Thoracic aorta (tissue), 2 donors: ENCODE measurements around the gene ZFP62. TPM values are rescaled to one million over a fixed set of nuclear protein-coding genes. Genes with fewer than 3 reads are reported as not detected.

Experiments used
- ATAC-seq: fragments of 150-250 bp; one replicate; pipeline ENCODE4 v1.8.0; 2017; ENCODE audit warnings: low read depth; ENCODE audit not compliant: insufficient number of reproducible peaks, low FRiP score
- DNase-seq: peaks from one replicate; pipeline ENCODE4 v3.0.0-alpha.2; 2020; ENCODE audit warnings: low spot score
- H3K27ac ChIP-seq, 2 donors: fragments of 200-600 bp; sonication (generic); 1 replicate in 1 of 2; 2 replicates in 1 of 2; pipeline ENCODE4 v1.5.1; 2016; ENCODE audit warnings: mild to moderate bottlenecking in 2 of 2, moderate library complexity in 2 of 2
- H3K27me3 ChIP-seq: fragments of 200-600 bp; sonication (generic); replicated peaks from 2 replicates; pipeline ENCODE4 v1.6.0; 2016; ENCODE audit warnings: mild to moderate bottlenecking; ENCODE audit not compliant: insufficient read depth
- H3K36me3 ChIP-seq: fragments of 200-600 bp; sonication (generic); one replicate; pipeline ENCODE4 v1.5.1; 2016
- H3K4me1 ChIP-seq, 2 donors: fragments of 200-600 bp; sonication (generic); 1 replicate in 1 of 2; 2 replicates in 1 of 2; pipeline versions ENCODE4 v1.5.1 to v1.6.0; 2016; ENCODE audit warnings: low read depth in 2 of 2, mild to moderate bottlenecking in 1 of 2; ENCODE audit not compliant: control insufficient read depth in 1 of 2
- H3K4me3 ChIP-seq: fragments of 200-600 bp; sonication (generic); 2 replicates; pipeline ENCODE4 v1.5.1; 2016; ENCODE audit warnings: mild to moderate bottlenecking
- H3K9me3 ChIP-seq: fragments of 200-600 bp; sonication (generic); 2 replicates; pipeline ENCODE4 v1.5.1; 2016
- total RNA-seq, 2 donors: library from RNA; depleted of rRNA; stranded (reverse); fragments of >200 nt; gene quantifications; one replicate each; pipeline versions ENCODE4 v1.1.0 to v1.2.3, GENCODE V29; 2016
- TF ChIP-seq, protein P1 (sequence below): fragments of 200-600 bp; sonication (generic); IDR thresholded peaks from one replicate; pipeline ENCODE4 v1.5.1; 2019; ENCODE audit warnings: antibody characterized with exemption

The ZFP62 gene
- total RNA-seq, 2 donors from 2014 or later = 12.2 to 19.0 TPM

DNA sequence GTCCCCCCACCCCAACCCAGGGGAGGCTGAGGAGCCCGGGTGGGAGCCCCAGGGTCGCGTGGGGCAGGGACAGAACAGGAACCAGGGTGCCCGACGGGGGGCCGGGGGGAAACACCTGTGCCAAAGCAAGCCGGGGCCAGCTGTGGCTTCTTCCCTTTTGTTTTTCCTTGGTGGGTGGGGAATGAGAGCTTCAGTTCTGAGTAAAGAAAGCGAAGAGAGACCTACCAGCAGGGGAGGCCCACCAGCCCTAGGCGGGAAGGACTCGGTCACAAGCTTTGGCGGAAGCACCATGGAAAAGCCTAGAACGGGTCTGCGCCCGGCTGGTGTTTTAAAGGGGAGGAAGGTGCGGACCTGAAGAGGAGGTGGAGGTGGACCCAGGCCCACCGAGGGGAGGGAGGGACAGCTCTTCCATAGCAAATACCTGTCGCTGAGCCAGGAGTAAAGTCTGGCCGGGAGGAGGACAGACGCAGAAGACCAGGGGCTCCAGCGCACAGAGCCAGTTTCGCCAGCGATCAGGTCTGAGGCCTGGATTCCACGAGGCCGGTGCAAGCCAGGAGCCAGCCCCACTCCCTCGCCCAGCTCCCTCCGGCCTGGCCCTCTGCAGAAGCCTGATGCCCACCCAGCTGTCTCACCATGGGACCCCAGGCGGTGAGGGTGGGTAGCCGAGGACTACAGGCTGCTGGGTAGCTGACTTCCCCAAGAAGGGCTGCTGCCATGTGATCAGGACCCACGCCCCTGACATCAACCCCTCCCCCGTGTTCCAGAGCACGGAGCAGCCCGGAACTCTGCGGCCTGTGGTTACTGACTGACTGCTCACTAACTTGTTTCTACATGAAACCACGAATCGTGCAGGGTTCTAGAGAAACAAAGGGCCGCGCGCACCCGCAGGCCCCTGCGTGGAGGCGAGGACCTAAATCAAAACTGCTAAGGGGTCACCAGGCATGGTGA is 57.6 kb downstream of the ZFP62 start:
- Histone ChIP-seq H3K9me3 (no peaks in the 10 kb centered on the region), H3K36me3 (no peaks in the 10 kb centered on the region), H3K27ac (peak overlapping the region; percentile 92 to 97), H3K4me3 (peak overlapping the region; percentile 99), H3K4me1 (peaks cover 69 to 90% of the 10 kb centered on the region in 2 donors), H3K27me3 (no peaks in the 10 kb centered on the region)
- TF ChIP-seq, protein P1, sequence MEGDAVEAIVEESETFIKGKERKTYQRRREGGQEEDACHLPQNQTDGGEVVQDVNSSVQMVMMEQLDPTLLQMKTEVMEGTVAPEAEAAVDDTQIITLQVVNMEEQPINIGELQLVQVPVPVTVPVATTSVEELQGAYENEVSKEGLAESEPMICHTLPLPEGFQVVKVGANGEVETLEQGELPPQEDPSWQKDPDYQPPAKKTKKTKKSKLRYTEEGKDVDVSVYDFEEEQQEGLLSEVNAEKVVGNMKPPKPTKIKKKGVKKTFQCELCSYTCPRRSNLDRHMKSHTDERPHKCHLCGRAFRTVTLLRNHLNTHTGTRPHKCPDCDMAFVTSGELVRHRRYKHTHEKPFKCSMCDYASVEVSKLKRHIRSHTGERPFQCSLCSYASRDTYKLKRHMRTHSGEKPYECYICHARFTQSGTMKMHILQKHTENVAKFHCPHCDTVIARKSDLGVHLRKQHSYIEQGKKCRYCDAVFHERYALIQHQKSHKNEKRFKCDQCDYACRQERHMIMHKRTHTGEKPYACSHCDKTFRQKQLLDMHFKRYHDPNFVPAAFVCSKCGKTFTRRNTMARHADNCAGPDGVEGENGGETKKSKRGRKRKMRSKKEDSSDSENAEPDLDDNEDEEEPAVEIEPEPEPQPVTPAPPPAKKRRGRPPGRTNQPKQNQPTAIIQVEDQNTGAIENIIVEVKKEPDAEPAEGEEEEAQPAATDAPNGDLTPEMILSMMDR = no peak
- ATAC-seq = no peak
- DNase-seq = no peak

DNA sequence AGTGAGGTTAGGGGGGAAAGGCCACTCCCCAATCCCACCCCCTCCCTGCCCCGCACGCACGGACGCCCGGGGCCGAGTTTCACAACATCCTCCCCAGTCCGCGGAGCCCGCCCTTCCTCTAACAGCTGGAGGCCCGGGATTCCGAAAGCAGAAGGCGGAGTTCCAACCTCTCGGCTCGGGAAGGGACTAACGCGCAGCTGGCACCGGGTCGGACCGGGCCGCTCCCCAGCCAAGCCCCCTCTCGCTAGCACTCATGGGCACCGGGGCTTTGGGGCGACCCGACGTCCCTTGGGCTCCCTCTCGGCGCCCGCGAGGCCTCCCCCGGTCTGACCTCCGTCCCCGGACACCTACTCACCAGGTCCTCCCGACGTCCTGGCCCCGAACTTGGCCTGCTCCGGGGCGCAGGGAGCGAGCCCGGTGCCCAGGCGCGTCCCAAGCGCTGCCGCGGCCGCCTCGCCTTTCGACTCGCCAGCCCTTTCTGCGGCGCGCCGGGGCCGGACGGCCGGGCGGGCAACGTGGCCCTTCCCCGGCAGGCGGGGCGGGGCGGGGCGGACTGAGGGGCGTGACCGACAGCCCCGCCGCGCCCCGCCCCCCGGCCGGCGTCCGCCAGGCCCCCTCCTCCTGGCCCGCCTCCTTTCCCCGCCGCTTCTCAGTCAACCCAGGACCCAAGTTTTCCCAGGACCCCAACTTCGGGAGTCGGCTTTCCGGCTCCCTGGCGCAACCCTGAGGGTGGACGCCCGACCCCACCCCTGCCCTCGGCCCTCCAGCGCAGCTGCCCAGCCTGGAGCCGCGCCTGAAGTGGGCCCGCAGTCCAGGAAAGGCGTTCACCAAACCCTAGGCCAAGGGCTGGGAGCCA is 58.5 kb downstream of the ZFP62 start, which contains the start of gene MGAT1:
MGAT1 (minus strand) TSS at position 482 of the 856 bp plus-strand sequence. CDS start 9,835 bp downstream, outside the sequence.
- Histone ChIP-seq H3K9me3 (no peaks in the 10 kb centered on the region), H3K4me3 (peak within 1 kb of the TSS; percentile 99), H3K4me1 (peaks cover 69 to 90% of the 10 kb centered on the region in 2 donors), H3K27ac (peak within 1 kb of the TSS; percentile 92 to 97), H3K36me3 (no peaks in the 10 kb centered on the region), H3K27me3 (no peaks in the 10 kb centered on the region)
- peak; percentile 78 for DNase-seq
- TF ChIP-seq, protein P1 = no peak
- peak; percentile 92 for ATAC-seq

DNA sequence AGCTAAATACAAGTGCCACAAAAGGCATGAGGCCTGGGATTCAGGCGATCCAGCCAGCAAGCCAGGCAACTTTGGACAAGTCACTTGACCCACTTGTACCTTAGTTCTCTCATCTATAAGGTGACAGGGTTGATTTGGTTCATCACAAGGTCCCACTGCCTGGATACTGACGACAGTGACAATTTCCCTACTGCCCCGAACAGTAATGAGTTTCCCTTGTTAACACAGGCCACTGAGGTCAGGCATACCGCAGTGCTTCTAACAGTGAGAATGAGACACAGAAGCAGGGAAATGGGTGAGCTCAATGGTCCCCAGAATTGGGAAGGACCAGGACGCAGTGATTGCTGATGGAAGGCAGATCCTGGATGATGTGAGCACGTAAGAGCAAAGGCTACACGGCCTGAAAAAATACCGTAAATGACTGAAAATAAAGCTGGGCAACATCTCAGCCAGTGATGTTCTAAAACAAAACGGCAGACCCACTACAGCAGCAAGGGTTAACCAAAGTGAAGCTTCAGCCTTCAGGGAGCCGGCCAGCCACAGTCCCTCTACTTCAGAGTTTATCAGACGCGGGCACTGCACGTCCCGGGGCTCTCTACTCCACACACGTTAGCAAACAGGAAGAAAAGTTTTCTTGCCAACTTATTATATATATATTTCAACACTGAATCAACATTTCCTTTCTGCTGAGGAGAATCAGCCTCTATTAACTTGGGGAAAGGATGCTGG is 59.3 kb downstream of the ZFP62 start:
- H3K27ac ChIP-seq = peak overlapping the region; percentile 92 to 97
- TF ChIP-seq, protein P1 = no peak
- H3K27me3 ChIP-seq = no peaks in the 10 kb centered on the region
- no peaks in the 10 kb centered on the region for H3K9me3 ChIP-seq
- DNase-seq = no peak
- peak overlapping the region; percentile 99 for H3K4me3 ChIP-seq
- no peaks in the 10 kb centered on the region for H3K36me3 ChIP-seq
- ATAC-seq = peak; percentile 3
- peaks cover 67 to 90% of the 10 kb centered on the region in 2 donors for H3K4me1 ChIP-seq

DNA sequence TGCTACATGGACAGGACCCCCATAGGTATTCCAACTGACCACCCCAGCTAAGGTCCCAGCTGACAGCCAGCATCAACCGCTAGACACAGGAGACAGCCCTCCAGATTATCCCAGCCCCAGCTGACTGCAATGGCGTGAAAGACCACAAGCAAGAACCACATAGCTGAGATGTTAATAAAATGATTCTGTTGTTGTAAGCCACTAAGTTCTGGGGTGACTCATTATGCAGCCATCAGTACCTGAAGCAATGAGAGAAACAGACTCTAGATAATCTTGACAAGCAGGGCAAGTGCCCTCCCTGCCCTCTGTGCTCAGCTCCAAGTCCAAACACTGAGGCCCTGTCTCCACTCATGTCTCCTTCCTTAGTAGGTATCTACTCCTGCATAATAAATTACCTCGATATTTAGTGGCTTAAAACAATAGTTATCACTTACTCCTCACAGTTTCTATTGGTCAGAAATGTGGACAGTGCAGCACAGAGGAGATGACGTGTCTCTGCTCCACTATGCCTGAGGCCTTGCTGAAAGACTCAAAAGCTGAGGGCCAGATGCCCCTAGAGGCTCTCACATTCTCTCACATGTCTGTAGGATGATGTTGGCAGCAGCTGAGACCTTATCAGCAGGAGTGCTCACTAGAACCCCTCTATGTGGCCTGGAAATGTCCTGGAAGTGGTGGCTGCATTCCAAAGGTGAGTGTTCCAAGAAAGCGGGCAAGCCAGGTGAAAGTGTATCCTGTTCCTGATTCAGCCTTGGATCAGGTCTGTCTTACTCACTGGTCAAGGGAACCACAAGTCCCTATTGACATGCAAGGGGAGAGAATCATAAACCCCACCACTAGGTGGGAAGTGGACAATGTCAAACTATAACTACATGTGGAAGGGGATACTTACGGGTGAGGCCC is 60.9 kb downstream of the ZFP62 start:
- Histone ChIP-seq H3K36me3 (no peaks in the 10 kb centered on the region), H3K4me3 (peak overlapping the region; percentile 99), H3K4me1 (peaks cover 65 to 88% of the 10 kb centered on the region in 2 donors), H3K9me3 (no peaks in the 10 kb centered on the region), H3K27ac (peak overlapping the region in 1 of 2 donors; percentile 25), H3K27me3 (no peaks in the 10 kb centered on the region)
- DNase-seq (no peak), ATAC-seq (no peak)
- TF ChIP-seq, protein P1 = no peak
